Measurements from ENCODE around the gene PLEKHG4B. TPM values are rescaled to one million over a fixed set of nuclear protein-coding genes. Genes with fewer than 3 reads are reported as not detected.

PLEKHG4B gene
- total and polyA plus RNA-seq, 2 of the 4 experiments (the other 2 are of a cell fraction): 1.1 TPM

GRCh38 chr5:199197-199949, 107.4 kb downstream of the PLEKHG4B start:
- no peak overlapping the region for H2AFZ ChIP-seq (replicated peaks; ENCODE audit: low read length, poor library complexity)
- peaks cover 2% of the 10 kb centered on the region; the same call in 1 of the 2 replicates for H3K9me1 ChIP-seq (ENCODE audit: insufficient read depth, low read length)
- H3K27me3 ChIP-seq (ENCODE audit: control insufficient read depth, insufficient read depth, low read length): no peaks in the 10 kb centered on the region; the same call in 1 of the 2 replicates
- ATAC-seq (ENCODE audit: low read depth) (no peak), DNase-seq (no peak)
- H3K9me3 ChIP-seq (ENCODE audit: control insufficient read depth, insufficient read depth, low read length): no peaks in the 10 kb centered on the region
- no peak overlapping the region for H4K5ac ChIP-seq (ENCODE audit: low read depth, low read length)
- H3K4me1 ChIP-seq (ENCODE audit: control insufficient read depth, insufficient read depth, low read length): no peaks in the 10 kb centered on the region
- H4K20me1 ChIP-seq (ENCODE audit: insufficient read depth, low read length): no peaks in the 10 kb centered on the region; the same call in none of the 2 replicates
- peaks cover 0 to 14% of the 10 kb centered on the region in 2 experiments; a peak in 2 of 4 replicates for H3K79me1 ChIP-seq (ENCODE audit: low read depth in 1 of 2, low read length in 2 of 2)
- H3K36me3 ChIP-seq (ENCODE audit: control insufficient read depth, insufficient read depth, low read length): peaks cover 13% of the 10 kb centered on the region
- no peak overlapping the region for H3K4me2 ChIP-seq (ENCODE audit: low read depth, low read length)
- POLR2A ChIA-PET (ENCODE audit: unreplicated experiment): no interaction called here
- H2AK5ac ChIP-seq (ENCODE audit: low read depth, low read length): no peak overlapping the region
- TF ChIP-seq RFX5 (IDR thresholded peaks at IDR 0.05; ENCODE audit: low read depth, low read length): no peak
- TF ChIP-seq ELK1 (IDR thresholded peaks at IDR 0.05; ENCODE audit: borderline replicate concordance, low read depth, low read length): no peak
- TF ChIP-seq SMC3 (IDR thresholded peaks at IDR 0.05; ENCODE audit: low read depth, low read length): no peak
- TF ChIP-seq FOS (IDR thresholded peaks at IDR 0.05; ENCODE audit: low read depth, low read length): no peak
- TF ChIP-seq NFE2L2 (IDR thresholded peaks at IDR 0.05; ENCODE audit: low read depth, low read length): no peak
- no peak for TF ChIP-seq RCOR1 (IDR thresholded peaks at IDR 0.05; ENCODE audit: insufficient replicate concordance, low read length)
- no peak for TF ChIP-seq CEBPB (IDR thresholded peaks at IDR 0.05; ENCODE audit: low read depth, low read length)
- TF ChIP-seq MAZ (IDR thresholded peaks at IDR 0.05; ENCODE audit: borderline replicate concordance, low read depth, low read length): no peak
- TF ChIP-seq USF2 (IDR thresholded peaks at IDR 0.05; ENCODE audit: low read depth, low read length): no peak
- no peak for TF ChIP-seq POLR2A (IDR thresholded peaks at IDR 0.05; ENCODE audit: low read depth, low read length)
- no peak for TF ChIP-seq MXI1 (IDR thresholded peaks at IDR 0.05; ENCODE audit: borderline replicate concordance, low read depth, low read length)
- BruUV-seq (replicated peaks): no TSS peak
- CTCF ChIA-PET: interaction anchor here (2.6 kb wide), 1 partner anchor 11 kb away, joined by 8 read pairs; no protein-coding TSS in a partner anchor
- no peak overlapping the region for H3K9ac ChIP-seq (ENCODE audit: low read depth, low read length)
- no peak overlapping the region for H3K4ac ChIP-seq (ENCODE audit: low read depth, low read length)
- H3K56ac ChIP-seq (ENCODE audit: extremely low read depth, insufficient read depth, low read length): no peak overlapping the region
- H2BK5ac ChIP-seq (ENCODE audit: low read depth, low read length, poor library complexity, severe bottlenecking): no peak overlapping the region
- no peak overlapping the region for H3K18ac ChIP-seq (ENCODE audit: low read depth, low read length)
- no peak overlapping the region for H2AK9ac ChIP-seq (replicated peaks; ENCODE audit: low read depth, low read length, poor library complexity)
- intact Hi-C loops (cut with micrococcal nuclease) (no loop called here), dilution Hi-C loops (cut with HindIII; ENCODE audit: low sequenced_read_pairs, unreplicated experiment) (no loop called here), in situ Hi-C loops (cut with MboI; ENCODE audit: low sequenced_read_pairs) (no loop called here)
- no peak overlapping the region for H2BK120ac ChIP-seq (ENCODE audit: low read depth, low read length)
- H2BK15ac ChIP-seq (ENCODE audit: low read depth, low read length): no peak overlapping the region
- H3K23ac ChIP-seq (ENCODE audit: low read depth, low read length): no peak overlapping the region
- no peak overlapping the region for H4K8ac ChIP-seq (ENCODE audit: low read depth in 2 of 2, low read length in 2 of 2)
- H4K91ac ChIP-seq (ENCODE audit: insufficient read depth, low read depth, low read length): no peak overlapping the region
- no peak overlapping the region for H3K4me3 ChIP-seq (ENCODE audit: insufficient read depth, low read depth, low read length)
- H3K14ac ChIP-seq (replicated peaks; ENCODE audit: low read depth, low read length): no peak overlapping the region
- no peak overlapping the region for H2BK20ac ChIP-seq (ENCODE audit: low read depth, low read length)
- H3K27ac ChIP-seq (ENCODE audit: insufficient read depth, low read length): no peak overlapping the region
- 77% methylated on average over 5 of the region's 16 CpGs; no CpG with 5 or more reads in 1 of the 2 experiments for WGBS, 2 experiments (ENCODE audit: extremely low coverage in 2 of 2, insufficient read length in 1 of 2)

All from IMR-90 (cell line).